C4-2B (cell line): ENCODE results near the gene ATG7.

Source experiments
- H3K27ac ChIP-seq: fragments of 450-650 bp; 2 replicates; pipeline ENCODE4 v1.5.1; 2017
- CTCF ChIP-seq: fragments of 450-650 bp; conservative IDR thresholded peaks from 2 replicates; pipeline ENCODE4 v1.5.1; 2017; ENCODE audit warnings: mild to moderate bottlenecking
- ZFX ChIP-seq: fragments of 450-650 bp; IDR thresholded peaks from 2 replicates; pipeline ENCODE4 v1.6.1; 2017

Gene ATG7

GRCh38 chr3:11235385-11235784 lies 36.8 kb upstream of the ATG7 start:
- H3K27ac ChIP-seq, result no peak overlapping the region
- no peak for TF ChIP-seq ZFX

GRCh38 chr3:11236588-11237461 lies 35.4 kb upstream of the ATG7 start:
- TF ChIP-seq ZFX (no peak), CTCF (peak; percentile 92)
- H3K27ac ChIP-seq, result no peak overlapping the region

GRCh38 chr3:11238060-11238459 lies 34.1 kb upstream of the ATG7 start:
- no peak for TF ChIP-seq CTCF
- no peak for TF ChIP-seq ZFX
- H3K27ac ChIP-seq, result no peak overlapping the region

- no peak overlapping the region for H3K27ac ChIP-seq
- TF ChIP-seq CTCF (no peak), ZFX (no peak)
Measured at GRCh38 chr3:11238880-11239279, 33.3 kb upstream of the ATG7 start.

- TF ChIP-seq ZFX, result no peak
- TF ChIP-seq CTCF, result no peak
- no peak overlapping the region for H3K27ac ChIP-seq
Measured at GRCh38 chr3:11239796-11240195, 32.4 kb upstream of the ATG7 start.

- TF ChIP-seq CTCF (no peak), ZFX (no peak)
- H3K27ac ChIP-seq, result no peak overlapping the region
Measured at GRCh38 chr3:11240496-11240895, 31.7 kb upstream of the ATG7 start.

- no peak for TF ChIP-seq CTCF
- no peak for TF ChIP-seq ZFX
Measured at GRCh38 chr3:11244121-11244677, 28.0 kb upstream of the ATG7 start.

GRCh38 chr3:11245276-11245675 lies 26.9 kb upstream of the ATG7 start:
- TF ChIP-seq ZFX (no peak), CTCF (no peak)
- no peak overlapping the region for H3K27ac ChIP-seq

More at GRCh38 chr3:11244121-11244677, 28.0 kb upstream of the ATG7 start:
- no peak overlapping the region for H3K27ac ChIP-seq
